Muscle of back (tissue), 13 donors: ENCODE measurements around the gene PAEP. TPM values are rescaled to one million over a fixed set of nuclear protein-coding genes. Genes with fewer than 3 reads are reported as not detected.
"Not testable (repeated sequence)": the region's sequence is repeated elsewhere in the genome, so short reads cannot be mapped to it uniquely, and the experiment has no call there.

Experiments
- DNase-seq, 3 donors: peaks; one replicate each; pipeline versions ENCODE4 v3.0.0 to v3.0.0-alpha.2; 2013
- long read RNA-seq, 9 donors: transcript quantifications; one replicate each; lab custom pipeline, GENCODE V29; 2026
- polyA plus RNA-seq, 10 donors: library from polyadenylated mRNA; unstranded; fragments of 120-200 nt; gene quantifications; one replicate each; pipeline ENCODE4 v1.2.1, GENCODE V29; 2013; ENCODE audit not compliant: insufficient read length in 10 of 10

The PAEP gene
- under 1 TPM in 5 of 10 donors, not detected in 5; 0.32 to 0.99 (median 0.63) TPM for polyA plus RNA-seq
- long read RNA-seq, donor 1, result 0 reads
- long read RNA-seq, donor 2, result 0 reads
- long read RNA-seq, donor 3, result 0 reads
- long read RNA-seq, donor 4, result 0 reads
- long read RNA-seq, donor 5, partial matches to known transcripts, result 0 of 2 reads
- long read RNA-seq, donor 5, other reads (novel, unspliced or antisense), result 0 of 2 reads
- long read RNA-seq, donor 6, result 0 reads
- long read RNA-seq, donor 7, result 0 reads
- long read RNA-seq, donor 8, result 0 reads
- long read RNA-seq, donor 9, result 0 reads

DNA sequence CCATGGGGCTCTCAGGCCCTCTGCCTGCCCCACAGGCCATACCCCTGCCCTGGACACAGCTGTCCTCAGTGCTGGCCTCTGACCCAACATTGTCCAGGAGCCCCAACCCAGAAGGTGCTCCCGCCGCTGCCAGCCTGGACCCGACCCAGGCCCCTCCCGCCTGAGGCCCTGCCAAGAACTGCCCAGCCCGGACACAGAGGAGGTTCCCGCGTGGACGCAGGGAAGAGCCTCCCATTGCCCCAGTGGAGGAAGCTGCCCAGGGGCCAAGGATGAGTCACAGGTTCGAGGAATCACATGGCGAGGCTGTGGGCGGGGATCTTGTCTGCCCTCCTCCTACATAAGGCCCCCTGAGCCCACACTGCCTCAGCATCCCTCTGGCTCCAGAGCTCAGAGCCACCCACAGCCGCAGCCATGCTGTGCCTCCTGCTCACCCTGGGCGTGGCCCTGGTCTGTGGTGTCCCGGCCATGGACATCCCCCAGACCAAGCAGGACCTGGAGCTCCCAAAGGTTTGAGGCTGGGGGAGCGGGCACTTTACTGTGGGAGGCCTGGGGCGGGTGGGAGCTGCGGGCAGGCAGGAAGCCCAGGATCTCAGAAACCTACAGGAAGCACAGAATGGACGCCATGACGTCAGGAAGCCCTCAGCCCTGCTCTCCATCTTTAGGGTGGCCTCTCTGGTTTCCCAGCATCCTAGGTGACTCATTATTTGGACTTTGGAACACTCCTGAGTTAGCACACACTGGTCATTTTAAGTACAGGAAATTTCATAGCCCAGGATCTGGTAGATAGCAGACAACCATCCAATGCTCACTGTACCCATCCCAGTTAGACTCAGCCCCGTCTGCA, at the start of gene PAEP:
Gene PAEP, plus strand, starts transcription at position 366 of the 844 bp plus-strand sequence.
- DNase-seq, result no peak

DNA sequence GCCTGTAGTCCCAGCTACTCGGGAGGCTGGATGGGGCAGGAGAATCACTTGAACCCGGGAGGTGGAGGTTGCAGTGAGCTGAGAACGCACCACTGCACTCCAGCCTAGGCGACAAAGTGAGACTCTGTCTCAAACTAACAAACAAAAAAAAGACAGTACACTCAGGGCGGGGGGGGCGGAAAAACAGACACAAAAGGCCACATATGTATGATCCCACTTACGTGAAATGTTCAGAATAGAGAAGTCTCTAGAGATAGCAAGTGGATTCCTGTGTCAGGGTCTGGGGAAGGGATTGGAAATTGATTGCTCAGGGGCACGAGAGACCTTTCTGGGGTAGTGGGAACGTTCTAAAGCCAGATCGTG, 49.3 kb upstream of the PAEP start:
- no peak for DNase-seq

DNA sequence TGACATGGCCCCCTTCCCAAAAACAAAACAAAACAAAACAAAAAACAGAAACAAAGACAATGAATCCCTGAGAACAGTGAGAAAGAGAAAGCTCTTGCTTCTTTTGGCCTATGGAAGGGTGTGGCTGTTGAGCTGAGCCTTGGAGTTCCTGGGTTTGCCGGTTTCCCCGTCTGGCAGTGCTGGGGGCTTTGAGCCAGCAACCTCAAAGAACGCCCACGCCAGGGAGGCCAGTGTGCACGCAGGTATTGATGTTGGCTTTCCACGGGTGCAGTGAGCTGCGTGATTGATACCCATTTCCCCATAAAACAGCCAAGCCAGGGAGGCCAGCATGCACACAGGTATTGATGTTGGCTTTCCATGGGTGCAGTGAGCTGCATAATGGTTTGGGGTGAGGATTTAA, 48.7 kb upstream of the PAEP start:
- DNase-seq, result no peak

DNA sequence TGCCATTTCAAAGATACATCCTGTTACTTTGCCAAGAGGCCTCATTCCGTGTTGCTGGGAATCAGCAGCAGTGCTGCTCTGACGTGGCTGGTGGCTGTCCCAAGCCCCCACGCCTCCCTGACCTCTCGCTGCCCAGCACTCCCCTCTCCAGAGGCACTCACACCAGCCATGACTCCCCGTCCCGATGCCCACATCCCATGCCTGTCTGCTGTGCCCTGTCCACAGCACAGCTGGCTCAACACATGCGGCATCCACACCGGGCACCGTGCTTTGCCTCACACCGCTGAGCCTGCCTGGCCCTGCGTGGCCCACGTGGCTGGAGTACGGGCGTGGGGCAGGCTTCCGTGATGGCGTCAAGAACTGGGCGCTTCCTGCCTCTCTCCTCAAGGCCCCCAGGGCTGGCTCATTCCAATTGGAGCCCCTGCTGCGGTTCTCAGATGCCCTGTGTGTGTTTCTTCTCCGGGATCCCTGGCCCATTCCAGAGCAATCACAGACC, 48.2 kb upstream of the PAEP start:
- DNase-seq, result no peak

DNA sequence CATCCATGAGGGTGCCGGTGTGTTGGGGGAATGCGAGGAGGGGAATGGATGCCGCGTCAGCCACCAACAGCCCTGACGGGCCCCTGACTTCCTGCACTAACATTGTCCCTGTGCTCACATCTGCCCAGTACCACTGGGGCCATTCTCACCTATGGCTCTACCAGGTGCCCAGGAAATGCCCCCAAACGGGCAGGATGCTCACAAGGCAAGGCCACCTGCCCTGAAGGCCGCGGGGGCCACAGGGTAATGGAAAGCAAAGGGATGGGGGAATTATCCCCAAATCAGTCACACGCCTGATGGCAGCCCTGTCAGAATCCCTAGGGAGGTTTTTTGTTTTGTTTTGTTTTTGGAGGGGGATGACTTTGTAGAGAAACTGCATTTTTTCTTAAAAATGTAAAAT, 47.6 kb upstream of the PAEP start:
- DNase-seq, result not testable (repeated sequence)

DNA sequence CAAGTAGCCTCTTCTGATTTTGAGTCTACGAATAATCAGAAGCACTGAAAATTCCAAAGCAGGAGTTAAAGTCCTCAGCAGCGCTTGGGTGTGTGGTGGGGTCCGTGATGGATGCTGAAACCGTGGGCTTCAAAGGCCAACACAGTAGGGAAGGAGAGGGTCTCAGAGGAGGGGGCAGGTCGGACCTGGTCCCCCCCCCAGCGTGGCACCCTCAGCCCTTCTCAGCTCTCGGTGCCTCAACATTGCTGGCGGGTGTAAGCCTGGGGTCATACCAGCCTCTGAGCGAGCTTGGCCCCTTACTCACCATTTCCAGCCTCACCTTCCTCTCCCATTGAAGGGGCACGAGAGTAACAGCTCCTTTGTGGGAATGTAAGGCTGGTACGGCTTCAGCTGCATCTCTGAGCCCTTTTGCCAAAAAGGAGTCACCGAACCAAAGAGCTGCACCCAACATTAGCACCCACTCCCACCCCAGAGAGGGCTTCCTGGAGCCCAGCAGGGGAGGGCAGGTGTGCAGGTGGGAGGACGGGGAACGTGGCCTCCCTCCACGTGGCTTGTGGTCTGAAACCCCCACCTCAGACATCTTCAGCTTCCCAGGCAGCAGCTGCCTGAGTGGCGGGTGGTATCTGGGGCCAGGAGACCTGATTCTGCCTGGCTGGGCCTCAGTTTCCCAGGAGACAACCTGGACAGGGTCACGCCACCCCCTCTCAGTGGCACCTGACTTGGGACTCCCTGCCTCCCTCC, 47.0 kb upstream of the PAEP start:
- no peak for DNase-seq

DNA sequence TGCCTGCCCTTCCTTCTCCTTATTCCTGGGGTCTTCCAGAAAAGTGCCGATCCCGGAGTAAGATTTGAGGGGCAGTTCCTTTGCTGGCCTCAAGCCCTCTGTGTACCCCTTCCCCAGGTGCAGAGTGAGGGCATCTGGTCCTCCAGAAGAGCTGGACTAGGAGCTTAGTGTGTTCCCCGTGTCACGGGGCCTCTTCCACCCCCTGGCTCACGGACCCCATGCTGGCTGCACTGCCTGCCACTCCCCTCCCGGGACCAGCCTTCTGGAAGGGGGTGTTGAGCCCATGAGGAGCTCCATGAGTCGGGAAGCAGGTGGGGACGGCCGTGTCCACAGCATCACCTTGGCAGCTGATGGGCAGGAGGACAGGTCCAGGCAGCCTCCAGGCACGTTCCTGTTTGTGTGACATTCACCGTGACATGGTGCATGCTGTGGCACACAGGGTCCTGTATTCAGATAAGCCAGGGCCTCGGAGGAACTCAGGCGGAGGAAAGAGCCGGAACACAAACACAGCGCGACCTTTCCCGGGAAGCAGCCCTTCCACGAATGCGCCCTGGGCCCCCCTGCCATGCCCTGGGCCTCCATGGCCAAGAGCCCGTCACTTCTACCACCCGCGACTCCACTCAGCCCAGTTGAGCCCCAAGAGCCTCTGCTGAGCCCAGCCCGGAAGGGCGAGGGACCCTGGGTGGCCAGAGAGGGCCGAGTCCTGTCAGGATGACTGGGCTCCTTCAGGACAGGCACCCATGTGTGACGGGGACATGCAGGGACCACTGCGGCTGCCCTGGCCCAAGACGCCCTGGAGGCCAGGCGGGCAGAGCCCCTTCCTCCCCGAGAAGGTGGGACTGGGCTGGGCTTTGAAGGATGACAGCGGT, 46.2 kb upstream of the PAEP start:
- no peak for DNase-seq

DNA sequence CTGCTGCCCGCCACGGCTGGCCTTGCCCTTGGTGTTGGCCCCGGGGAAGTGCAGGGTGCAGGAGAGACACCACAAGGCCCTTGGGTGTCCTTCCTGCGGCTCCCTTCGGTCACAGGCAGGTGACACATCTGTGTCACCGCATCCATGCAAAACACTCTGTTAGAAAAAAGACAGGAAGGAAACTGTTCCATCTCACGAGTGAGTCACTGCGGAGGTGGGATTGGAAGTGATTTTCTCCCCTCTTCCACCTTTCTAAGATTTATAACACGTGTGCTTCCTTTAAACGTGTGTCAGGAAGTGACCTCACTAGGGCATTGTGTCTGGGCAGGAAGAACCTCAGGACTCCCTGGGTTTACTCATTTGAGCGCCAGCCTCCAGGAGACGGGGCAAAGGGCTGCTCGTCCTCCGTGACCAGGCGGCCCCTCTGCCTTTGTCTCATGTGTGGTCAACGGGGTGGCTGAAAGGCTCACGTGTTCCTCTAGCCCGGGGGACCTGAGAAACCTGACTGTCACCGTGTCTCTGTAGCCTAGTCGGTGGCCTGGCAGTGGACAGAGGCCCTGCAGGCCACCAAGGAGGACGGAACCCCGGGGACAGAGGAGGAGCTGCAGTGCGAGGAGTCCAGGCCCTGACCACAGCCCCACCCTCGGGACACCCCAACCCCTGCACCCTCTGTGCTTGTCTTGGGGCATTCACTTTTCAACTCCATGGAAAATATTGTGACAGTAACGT, 45.3 kb upstream of the PAEP start:
- DNase-seq, result no peak

DNA sequence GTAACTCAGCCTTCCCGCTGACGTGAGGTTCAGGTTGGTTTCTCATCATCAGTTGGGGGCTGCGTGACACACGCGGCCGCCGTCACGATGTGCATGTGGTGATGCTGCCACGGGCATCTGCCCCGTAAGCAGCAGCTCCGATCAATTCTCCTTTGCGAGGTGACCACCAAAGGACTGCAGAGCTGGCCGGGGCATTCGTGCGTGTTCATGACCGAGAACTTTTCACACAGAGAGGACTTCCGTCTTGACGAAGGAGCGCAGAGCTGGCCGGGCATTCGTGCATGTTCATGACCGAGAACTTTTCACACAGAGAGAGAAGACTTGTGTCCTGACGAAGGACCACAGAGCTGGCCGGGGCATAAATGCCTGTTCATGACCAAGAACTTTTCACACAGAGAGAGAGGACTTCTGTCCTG, 44.1 kb upstream of the PAEP start:
- no peak for DNase-seq

DNA sequence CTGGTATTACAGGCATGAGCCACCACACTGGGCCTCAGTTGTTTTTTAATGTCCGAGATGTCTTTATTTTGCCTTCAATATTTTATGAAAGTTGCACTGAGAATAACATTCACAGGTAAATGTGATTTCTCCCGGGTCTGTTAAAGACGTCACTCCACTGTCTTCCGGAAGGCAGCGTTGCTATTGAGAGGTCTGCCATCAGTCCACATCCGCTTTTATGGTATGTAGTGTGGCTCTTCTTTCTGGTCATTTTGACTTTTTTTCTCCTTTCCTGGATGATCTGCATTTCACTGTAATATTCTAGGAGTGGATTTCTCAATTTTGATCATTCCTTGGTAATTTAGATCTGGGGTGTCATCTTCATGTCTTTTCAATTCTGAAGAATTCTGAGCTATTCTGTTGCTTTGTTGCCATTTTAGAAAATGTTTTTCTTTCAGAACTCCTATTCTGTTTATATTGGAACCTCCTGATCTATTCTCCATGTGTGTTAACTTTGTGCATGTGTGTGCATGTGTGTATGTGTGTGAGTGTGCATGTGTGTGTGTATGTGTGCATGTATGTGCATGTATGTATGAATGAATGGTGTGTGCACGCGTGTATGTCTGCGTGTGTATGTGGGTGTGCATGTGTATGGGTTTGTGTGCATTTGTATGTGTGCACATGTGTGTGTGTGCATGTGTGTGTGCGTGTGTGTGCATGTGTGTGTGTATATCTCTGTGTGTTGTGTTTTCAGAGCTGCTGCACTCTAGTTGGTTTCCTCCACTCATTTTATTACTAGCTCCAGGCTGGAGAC, 42.2 kb upstream of the PAEP start:
- DNase-seq, result no peak

DNA sequence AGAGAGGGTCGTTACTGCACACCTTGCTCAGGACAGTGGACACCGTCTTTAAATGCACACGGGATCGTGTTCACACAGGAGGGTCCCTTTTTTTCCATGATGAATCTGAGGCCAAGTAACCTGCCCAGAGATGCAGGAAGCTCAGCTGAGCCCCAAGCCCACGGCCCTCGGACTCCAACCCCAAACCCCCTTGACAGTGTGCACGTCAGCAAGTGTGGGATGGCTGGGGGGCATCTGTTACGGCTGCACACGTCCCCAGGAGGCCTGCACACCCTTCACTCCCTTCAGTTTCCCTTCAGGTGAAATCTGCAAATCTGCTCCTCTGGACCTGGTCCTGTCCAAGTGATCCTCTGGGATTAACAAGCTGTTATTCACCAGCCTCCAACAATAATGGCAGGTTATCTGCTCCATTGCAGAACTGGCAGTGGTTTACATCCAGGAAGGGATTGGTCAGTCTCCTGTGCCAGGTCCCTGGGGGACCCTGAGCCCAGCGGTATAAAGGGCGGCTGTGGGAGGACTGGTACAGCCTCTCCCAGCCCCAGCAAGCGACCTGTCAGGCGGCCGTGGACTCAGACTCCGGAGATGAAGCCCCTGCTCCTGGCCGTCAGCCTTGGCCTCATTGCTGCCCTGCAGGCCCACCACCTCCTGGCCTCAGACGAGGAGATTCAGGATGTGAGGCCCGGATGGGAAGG, 40.5 kb upstream of the PAEP start, which contains the start of gene LCN1:
Gene LCN1, plus strand, starts transcription at position 525 of the 692 bp plus-strand sequence. Its CDS starts 58 bp downstream, at position 583.
- DNase-seq, result no peak

DNA sequence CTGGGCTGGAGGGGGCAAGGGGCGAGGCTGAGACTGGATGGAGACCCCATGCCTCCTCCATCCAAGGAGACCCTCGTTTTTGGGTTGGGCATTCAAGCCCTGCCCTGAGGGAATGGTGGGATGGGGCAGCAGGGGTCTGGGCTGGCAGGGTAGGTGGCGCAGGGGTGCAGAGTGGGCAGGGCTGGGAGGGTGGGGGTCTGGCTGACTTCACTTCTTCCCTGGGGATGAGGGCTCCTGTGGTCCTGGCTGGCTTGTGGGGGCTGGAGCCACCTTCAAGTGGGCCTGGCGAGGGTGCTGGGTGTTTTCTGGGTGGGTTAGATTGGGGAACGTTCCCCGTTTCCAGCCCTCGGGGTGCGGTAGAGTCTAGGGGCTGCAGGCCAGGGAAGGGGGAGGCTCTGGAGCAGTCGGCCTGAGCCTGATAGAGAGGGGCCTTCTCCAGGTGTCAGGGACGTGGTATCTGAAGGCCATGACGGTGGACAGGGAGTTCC, 39.9 kb upstream of the PAEP start:
- DNase-seq, result no peak

DNA sequence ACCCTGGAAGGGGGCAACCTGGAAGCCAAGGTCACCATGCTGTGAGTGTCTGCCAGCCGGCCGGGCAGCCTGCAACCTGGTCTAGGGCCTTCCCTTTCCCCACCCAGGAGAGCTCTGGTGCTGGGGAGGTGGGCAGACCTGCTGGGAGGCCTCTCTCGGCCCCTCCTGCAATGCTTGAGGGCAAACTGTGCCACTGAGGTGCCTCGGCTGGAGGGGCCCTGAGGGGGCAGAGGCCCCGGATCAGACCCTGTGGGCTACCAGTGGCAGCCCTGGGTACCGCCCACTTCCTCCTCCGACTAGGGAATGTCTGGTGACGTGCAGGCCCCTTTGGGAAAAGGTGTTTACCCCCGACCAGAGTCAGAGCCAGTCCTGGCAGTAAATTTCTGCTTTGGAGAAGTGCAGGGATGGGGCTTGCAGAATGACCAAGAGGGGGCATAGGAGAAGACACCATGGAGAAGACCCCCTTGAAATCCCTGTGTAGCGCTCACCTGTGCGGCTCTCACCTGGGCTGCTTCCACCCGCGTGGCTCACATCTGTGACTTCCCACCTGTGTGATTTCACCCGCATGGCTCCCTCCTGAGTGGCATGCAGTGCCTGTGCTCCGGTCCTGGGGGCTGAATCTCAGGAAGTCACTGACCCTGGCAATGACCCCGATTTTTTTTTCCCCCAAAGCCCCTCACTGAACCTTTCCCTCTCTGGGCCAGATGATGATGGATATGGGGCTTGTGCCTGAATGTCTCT, 39.2 kb upstream of the PAEP start:
- no peak for DNase-seq

DNA sequence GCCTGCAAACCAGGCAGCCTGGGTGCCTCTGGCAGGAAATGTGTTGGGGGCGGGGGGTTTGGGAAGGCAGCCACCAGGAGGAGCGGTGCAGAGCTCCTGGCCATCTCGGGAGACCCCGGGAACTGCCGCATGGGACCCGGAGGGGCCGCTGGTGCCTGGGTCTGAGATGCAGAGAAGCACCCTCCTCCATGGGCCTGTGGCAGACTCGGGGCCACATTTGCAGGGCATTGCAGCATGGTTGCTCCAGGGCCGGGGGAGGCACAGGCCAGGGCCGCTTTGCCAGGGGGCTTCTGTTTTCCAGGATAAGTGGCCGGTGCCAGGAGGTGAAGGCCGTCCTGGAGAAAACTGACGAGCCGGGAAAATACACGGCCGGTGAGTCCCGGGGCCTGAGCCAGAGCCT, 38.6 kb upstream of the PAEP start:
- no peak for DNase-seq

DNA sequence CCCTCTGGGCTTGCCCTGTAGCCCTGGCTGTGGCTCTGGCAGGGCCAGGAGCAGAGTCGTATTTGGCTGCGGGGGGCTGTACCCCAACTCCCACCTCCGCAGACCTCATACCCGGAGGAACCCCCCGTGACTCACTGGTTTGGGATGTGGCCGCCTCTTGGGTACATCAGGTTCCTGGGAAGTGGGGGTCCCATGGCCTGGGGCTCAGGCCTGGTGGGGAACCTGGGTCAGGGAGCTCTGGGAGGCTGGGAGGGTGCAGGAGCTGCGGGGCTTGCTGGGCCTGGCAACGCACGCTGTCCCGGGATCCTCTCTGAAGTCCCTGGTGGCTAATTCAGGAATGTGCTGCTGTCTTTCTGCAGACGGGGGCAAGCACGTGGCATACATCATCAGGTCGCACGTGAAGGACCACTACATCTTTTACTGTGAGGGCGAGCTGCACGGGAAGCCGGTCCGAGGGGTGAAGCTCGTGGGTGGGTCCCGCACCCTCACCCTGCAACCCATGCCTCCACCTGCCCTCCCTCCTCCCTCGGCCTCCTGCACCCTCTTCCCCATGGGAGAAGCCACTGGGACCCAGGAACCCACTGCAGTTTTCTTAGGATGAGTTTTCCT, 37.9 kb upstream of the PAEP start:
- no peak for DNase-seq

DNA sequence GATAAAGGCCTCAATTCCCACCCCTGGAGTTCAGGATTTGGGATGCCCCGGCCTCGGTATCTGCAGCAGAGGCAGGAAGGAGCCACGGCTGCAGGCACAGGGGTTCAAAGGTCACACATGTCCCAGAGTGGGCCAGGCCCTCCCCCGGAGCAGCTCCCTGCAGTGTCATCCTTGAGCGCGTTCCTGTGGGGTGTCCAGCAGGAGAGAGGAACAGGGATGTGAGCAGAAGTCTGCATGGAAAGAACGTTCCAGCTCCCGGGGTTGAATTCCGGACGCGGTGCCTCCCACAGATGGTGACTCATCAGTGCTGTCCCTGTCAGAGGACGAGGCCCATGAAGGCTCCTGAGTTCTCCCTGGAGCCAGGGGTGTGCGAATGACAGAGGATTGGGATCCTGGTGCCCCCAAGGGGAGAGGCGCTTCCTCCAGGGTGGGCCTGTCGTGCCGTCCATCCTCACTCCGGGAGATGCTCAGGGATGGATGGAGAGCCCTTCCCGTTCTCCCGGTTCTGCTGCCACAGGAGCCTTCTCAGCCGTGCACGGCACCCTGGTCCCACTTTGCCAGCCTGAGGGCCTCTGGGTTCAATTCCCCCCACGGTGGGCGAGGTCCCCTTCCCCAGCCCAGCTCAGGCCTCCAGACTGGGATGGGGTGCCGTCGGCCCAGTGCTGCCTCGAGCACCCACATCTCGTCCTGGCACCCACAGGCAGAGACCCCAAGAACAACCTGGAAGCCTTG, 37.3 kb upstream of the PAEP start:
- DNase-seq, result no peak
